GM19372 (cell line): ENCODE data around the gene WIZ.
"Not testable (repeated sequence)": the region's sequence is repeated elsewhere in the genome, so short reads cannot be mapped to it uniquely, and the experiment has no call there.

ENCODE experiments used
- ATAC-seq: cut with Tn5 transposase; IDR thresholded peaks from one replicate; pipeline ENCODE4 v1.9.1; 2021; ENCODE audit warnings: mild to moderate bottlenecking, low read depth, moderate library complexity; ENCODE audit not compliant: unreplicated experiment

Gene WIZ

GRCh38 chr19:15417699-15418098, 32.1 kb downstream of the WIZ start:
- ATAC-seq, result no peak

- ATAC-seq, result no peak
Measured at GRCh38 chr19:15412832-15413231, 36.9 kb downstream of the WIZ start.

GRCh38 chr19:15411351-15411750, 38.4 kb downstream of the WIZ start:
- ATAC-seq, result not testable (repeated sequence)

- ATAC-seq, result no peak
Measured at GRCh38 chr19:15404780-15405211, 45.0 kb downstream of the WIZ start.

- ATAC-seq, result no peak
Measured at GRCh38 chr19:15404097-15404779, 45.5 kb downstream of the WIZ start.

- no peak for ATAC-seq
Measured at GRCh38 chr19:15403151-15403531, 46.6 kb downstream of the WIZ start.

DNA sequence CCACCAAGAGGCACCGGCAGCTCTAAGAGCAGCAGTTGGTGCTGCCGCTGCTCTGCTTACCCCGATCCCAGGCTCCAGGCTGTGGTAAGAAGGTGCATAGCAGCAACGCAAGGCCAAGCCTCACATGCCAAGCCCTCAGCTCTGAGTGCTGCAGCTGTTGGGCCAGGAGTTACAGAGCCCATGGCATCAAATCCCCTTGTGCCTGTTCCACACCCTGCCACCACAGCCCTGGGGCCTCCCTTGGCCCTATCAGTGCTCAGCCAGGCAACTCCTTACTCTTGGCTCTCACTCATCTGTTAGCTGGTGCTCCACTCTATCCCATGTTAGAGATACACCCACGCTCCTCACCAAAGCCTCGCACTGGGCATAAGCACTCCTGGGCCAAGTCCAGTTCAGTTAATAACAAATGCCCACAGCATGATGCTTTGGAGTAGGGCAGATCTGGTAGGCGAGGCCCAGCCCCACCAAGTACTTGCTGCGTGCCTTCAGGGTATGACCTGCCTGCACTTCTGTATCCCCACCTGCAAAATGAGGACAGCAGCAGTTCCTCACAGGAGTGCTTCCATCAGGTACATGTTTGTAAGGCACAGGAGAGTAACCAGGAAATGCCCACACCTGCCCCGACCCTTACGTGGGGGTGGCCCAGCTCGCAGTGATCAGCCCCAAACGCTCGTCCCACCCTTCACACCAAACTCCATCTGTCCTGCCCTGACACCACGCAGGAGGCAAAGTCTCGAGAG, 47.2 kb downstream of the WIZ start:
- no peak for ATAC-seq

- ATAC-seq, result no peak
Measured at GRCh38 chr19:15401397-15401710, 48.4 kb downstream of the WIZ start.

DNA sequence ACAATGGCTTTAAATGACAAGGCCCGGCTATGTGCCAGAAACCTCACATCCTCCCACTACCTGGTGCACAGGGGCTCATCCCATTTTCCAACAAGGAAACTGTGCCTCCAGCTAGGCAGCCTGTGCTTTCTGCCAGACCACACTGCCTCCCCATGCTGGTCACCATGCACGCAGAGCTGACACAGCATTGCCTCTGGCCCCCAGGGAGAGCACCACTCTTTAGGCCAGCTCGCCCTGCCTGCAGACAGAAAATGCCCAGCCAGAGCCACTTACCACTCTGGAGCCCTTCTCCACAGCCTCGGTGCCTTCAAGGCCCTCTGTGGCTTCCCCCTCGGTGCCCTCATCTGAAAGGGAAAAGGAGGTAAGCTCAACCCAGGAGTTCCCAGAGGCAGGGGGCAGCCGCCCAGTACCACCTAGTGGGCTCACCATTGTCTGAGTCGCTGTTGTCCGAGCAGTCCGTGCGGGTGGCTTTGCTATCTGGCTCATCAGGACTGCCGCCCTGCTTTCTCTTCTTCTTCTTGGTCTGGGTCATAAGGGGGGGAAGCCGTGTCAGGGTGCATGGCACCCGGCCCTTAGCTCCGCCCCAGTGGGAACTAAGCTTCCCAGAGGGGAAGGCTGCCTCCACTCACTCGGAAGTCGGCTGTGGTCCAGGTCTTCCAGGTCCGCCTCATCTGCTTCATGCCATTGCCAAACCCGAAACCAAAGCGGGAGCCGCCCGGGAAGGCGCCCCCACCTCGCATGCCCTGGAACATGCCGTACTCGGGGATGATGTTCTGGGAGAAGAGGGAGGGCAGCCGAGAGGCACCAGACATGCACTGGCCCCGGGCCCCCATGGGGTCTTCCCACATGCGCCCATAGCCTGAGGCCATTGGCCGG, 49.0 kb downstream of the WIZ start:
- no peak for ATAC-seq

- ATAC-seq, result no peak
Measured at GRCh38 chr19:15399635-15400034, 50.1 kb downstream of the WIZ start.

DNA sequence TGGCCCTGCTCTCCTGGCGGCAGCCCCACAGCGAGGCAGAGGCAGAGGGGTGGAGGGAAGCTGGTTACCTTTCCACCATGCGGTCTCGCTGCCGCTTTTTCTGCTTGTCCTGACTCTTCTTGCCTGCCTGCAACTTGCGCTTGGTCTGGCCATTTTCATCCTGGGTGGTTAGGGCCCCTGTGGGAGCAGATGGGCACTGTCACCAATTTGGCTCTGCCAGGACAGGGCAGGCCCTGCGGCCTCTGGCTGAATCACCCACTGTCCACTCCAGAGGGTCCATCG, 50.6 kb downstream of the WIZ start:
- no peak for ATAC-seq

- no peak for ATAC-seq
Measured at GRCh38 chr19:15398501-15399233, 51.1 kb downstream of the WIZ start.

DNA sequence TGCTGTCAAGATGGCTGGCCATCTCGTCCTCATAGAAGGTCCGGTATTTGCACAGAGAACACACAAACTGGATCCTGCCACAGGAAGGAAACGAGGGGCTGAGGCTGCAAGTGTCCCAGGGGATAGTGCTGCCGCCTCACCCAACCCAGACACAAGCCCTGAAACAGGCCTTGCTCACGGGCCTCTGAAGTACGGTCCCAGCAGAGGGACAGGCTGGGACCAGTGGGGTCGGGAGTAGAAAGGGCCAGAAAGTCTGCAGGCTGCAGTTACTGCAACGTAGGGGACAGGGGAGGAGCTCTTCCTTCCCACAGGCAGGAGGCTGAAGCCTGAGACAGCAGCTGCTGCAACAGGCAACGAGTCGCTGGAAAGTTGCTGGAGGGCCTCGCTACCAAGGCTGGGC, 52.0 kb downstream of the WIZ start:
- ATAC-seq, result no peak

GRCh38 chr19:15397236-15397635, 52.5 kb downstream of the WIZ start:
- no peak for ATAC-seq

GRCh38 chr19:15396436-15396835, 53.3 kb downstream of the WIZ start:
- ATAC-seq, result no peak

DNA sequence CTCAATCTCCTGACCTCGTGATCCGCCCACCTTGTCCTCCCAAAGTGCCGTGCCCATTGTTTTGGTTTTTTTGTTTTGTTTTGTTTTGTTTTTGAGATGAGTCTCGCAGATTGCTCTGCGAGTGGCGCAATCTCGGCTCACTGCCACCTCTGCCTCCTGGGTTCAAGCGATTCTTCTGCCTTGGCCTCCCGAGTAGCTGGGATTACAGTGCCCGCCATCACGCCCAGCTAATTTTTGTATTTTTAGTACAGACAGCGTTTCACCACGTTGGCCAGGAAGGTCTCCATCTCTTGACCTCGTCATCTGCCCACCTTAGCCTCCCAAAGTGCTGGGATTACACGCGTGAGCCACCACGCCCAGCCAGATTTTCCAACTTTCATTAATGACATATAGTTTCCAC, 54.5 kb downstream of the WIZ start:
- not testable (repeated sequence) for ATAC-seq

GRCh38 chr19:15394426-15394825, 55.3 kb downstream of the WIZ start:
- no peak for ATAC-seq

GRCh38 chr19:15393963-15394362, 55.8 kb downstream of the WIZ start:
- ATAC-seq, result no peak

GRCh38 chr19:15390814-15391213, 58.9 kb downstream of the WIZ start:
- ATAC-seq, result no peak

DNA sequence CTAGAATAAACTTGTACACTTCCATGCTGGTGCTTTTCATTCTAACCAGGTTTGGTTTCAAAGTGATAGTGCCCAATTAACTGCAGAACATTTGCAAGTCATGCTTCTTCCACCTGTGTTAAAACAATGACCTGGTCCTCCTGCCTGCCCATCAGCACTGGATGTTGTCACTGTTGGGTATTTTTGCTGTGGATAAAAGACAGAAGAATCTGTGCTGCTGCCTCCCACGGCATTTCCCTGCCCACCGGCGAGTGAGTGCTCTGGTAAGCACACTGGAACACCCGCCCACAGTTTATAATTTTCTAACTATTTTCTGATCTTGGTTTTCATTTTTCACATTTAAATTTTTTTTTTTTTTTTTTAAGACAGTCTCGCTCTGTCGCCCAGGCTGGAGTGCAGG, 67.9 kb downstream of the WIZ start:
- ATAC-seq, result no peak

GRCh38 chr19:15381429-15381828, 68.3 kb downstream of the WIZ start:
- no peak for ATAC-seq
